OCI-LY7 (cell line): Measurements from ENCODE around the gene NFRKB. TPM values are rescaled to one million over a fixed set of nuclear protein-coding genes. Genes with fewer than 3 reads are reported as not detected.

Experiments used
- BruUV-seq: library from RNA; stranded (reverse); fragments of 400-500 nt; replicated peaks from 2 replicates; lab custom pipeline; 2021; lab: Mats Ljungman, UMichigan
- CTCF ChIA-PET: fragments of 300-600 bp; sonication (Branson Sonifier 250); formaldehyde crosslinking; loops from one replicate; lab custom pipeline; 2022; ENCODE audit warnings: antibody characterized with exemption; ENCODE audit not compliant: unreplicated experiment; lab: Charles Lee
- POLR2A ChIA-PET: fragments of 300-600 bp; sonication (Branson Sonifier 250); formaldehyde crosslinking; loops from one replicate; lab custom pipeline; 2022; ENCODE audit warnings: antibody characterized with exemption; lab: Charles Lee
- DNase-seq: peaks from one replicate; pipeline ENCODE4 v3.0.0-alpha.2; 2015; ENCODE audit warnings: low spot score
- H2AFZ ChIP-seq: fragments of 200-600 bp; sonication (generic), shearing (Covaris generic); 2 replicates; pipeline ENCODE4 v1.6.1; 2014; ENCODE audit warnings: mild to moderate bottlenecking, antibody characterized with exemption, low read length, moderate library complexity
- H3K27ac ChIP-seq: fragments of 200-600 bp; sonication (generic); 2 replicates; pipeline ENCODE4 v1.5.1; 2014; ENCODE audit warnings: mixed run types, low read depth, mild to moderate bottlenecking, moderate library complexity, low read length, inconsistent platforms; ENCODE audit not compliant: poor library complexity, severe bottlenecking
- H3K36me3 ChIP-seq: fragments of 200-600 bp; sonication (generic); 2 replicates; pipeline ENCODE4 v1.6.1; 2014; ENCODE audit warnings: mild to moderate bottlenecking, antibody characterized with exemption, low read length, moderate library complexity, mixed read lengths; ENCODE audit not compliant: insufficient read depth
- H3K4me1 ChIP-seq: fragments of 200-600 bp; sonication (generic); 2 replicates; pipeline ENCODE4 v1.5.1; 2014; ENCODE audit warnings: mild to moderate bottlenecking, low read length; ENCODE audit not compliant: insufficient read depth, poor library complexity, severe bottlenecking
- H3K4me2 ChIP-seq: fragments of 200-600 bp; sonication (generic); 2 replicates; pipeline ENCODE4 v1.6.1; 2014; ENCODE audit warnings: mild to moderate bottlenecking, low read length
- H3K4me3 ChIP-seq: fragments of 200-600 bp; sonication (generic); 2 replicates; pipeline ENCODE4 v1.5.1; 2014; ENCODE audit warnings: mild to moderate bottlenecking, low read depth, low read length; ENCODE audit not compliant: poor library complexity, severe bottlenecking
- H3K79me2 ChIP-seq: fragments of 200-600 bp; sonication (generic); 2 replicates; pipeline ENCODE4 v1.6.1; 2016; ENCODE audit warnings: low read depth, mild to moderate bottlenecking, low read length, moderate library complexity, mixed read lengths; ENCODE audit not compliant: insufficient read depth
- H3K9me2 ChIP-seq: fragments of 200-600 bp; sonication (generic); 2 replicates; pipeline ENCODE4 v1.6.1; 2016; ENCODE audit warnings: mild to moderate bottlenecking, low read length, mixed read lengths; ENCODE audit not compliant: insufficient read depth
- H3K9me3 ChIP-seq: fragments of 200-600 bp; sonication (generic); 2 replicates; pipeline ENCODE4 v1.6.1; 2014; ENCODE audit warnings: mild to moderate bottlenecking, mixed run types, low read length, mixed read lengths
- H4K20me1 ChIP-seq: fragments of 200-600 bp; sonication (generic); 2 replicates; pipeline ENCODE4 v1.6.1; 2014; ENCODE audit warnings: mild to moderate bottlenecking, antibody characterized with exemption, low read length, moderate library complexity, mixed read lengths; ENCODE audit not compliant: insufficient read depth
- EZH2phosphoT487 ChIP-seq: fragments of 200-600 bp; sonication (generic); IDR thresholded peaks from 2 replicates; pipeline ENCODE4 v1.6.1; 2018; ENCODE audit warnings: low read depth, borderline replicate concordance, mild to moderate bottlenecking, mixed run types, antibody characterized with exemption, low read length, moderate library complexity, mixed read lengths
- intact Hi-C: fragments of 100-400 bp; cut with micrococcal nuclease; formaldehyde crosslinking; loops from one replicate; pipeline ENCODE4 v1.10.0; 2022; ENCODE audit not compliant: unreplicated experiment
- total RNA-seq, 2 experiments: library from RNA; depleted of rRNA in 1 of 2; stranded (reverse); fragments of >200 nt in 1 of 2; shearing (Covaris generic) in 1 of 2; gene quantifications; 2 replicates each; pipeline ENCODE4 v1.2.3, GENCODE V29; 2014 to 2022
- TF ChIP-seq, protein P1 (sequence below): fragments of 200-600 bp; sonication (generic); conservative IDR thresholded peaks from 2 replicates; pipeline ENCODE4 v1.5.1; 2014; ENCODE audit warnings: mild to moderate bottlenecking, antibody characterized with exemption, low read length, moderate library complexity, mixed read lengths

The NFRKB gene
- total RNA-seq, 2 experiments from 2014 or later: 31.2 to 35.5 TPM

DNA sequence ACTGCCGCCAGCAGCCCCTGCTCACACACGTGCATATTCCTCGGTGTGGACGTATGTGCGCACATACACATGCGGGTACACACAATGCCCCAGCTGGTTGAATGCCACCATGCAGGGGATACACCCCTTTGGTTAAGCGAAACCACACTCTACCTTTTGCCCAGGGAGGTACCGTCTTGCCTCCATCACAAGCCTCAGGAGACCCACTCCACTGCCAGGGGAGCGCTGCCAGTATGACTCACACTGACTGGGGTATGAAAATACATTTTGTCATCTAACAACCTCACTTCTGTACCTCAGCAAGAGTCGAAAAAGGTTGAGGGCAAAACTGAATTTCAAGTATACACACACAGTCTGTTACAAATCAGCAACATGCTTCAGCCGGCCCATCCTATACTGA is 40.3 kb downstream of the NFRKB start:
- TF ChIP-seq, protein P1, sequence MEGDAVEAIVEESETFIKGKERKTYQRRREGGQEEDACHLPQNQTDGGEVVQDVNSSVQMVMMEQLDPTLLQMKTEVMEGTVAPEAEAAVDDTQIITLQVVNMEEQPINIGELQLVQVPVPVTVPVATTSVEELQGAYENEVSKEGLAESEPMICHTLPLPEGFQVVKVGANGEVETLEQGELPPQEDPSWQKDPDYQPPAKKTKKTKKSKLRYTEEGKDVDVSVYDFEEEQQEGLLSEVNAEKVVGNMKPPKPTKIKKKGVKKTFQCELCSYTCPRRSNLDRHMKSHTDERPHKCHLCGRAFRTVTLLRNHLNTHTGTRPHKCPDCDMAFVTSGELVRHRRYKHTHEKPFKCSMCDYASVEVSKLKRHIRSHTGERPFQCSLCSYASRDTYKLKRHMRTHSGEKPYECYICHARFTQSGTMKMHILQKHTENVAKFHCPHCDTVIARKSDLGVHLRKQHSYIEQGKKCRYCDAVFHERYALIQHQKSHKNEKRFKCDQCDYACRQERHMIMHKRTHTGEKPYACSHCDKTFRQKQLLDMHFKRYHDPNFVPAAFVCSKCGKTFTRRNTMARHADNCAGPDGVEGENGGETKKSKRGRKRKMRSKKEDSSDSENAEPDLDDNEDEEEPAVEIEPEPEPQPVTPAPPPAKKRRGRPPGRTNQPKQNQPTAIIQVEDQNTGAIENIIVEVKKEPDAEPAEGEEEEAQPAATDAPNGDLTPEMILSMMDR: no peak
- no peak for TF ChIP-seq EZH2phosphoT487
- H3K4me2 ChIP-seq: no peak overlapping the region
- CTCF ChIA-PET: no interaction called here
- no peak overlapping the region for H2AFZ ChIP-seq
- no peak overlapping the region for H3K27ac ChIP-seq
- H3K36me3 ChIP-seq: peaks cover 14% of the 10 kb centered on the region; the same call in 1 of the 2 replicates
- no TSS peak for BruUV-seq
- H3K9me3 ChIP-seq: no peaks in the 10 kb centered on the region
- H3K4me3 ChIP-seq: no peak overlapping the region
- H4K20me1 ChIP-seq: no peaks in the 10 kb centered on the region
- peaks cover 10% of the 10 kb centered on the region for H3K4me1 ChIP-seq
- no peaks in the 10 kb centered on the region for H3K9me2 ChIP-seq
- intact Hi-C loops: no loop called here
- POLR2A ChIA-PET: no interaction called here
- no peak for DNase-seq
- no peaks in the 10 kb centered on the region for H3K79me2 ChIP-seq

DNA sequence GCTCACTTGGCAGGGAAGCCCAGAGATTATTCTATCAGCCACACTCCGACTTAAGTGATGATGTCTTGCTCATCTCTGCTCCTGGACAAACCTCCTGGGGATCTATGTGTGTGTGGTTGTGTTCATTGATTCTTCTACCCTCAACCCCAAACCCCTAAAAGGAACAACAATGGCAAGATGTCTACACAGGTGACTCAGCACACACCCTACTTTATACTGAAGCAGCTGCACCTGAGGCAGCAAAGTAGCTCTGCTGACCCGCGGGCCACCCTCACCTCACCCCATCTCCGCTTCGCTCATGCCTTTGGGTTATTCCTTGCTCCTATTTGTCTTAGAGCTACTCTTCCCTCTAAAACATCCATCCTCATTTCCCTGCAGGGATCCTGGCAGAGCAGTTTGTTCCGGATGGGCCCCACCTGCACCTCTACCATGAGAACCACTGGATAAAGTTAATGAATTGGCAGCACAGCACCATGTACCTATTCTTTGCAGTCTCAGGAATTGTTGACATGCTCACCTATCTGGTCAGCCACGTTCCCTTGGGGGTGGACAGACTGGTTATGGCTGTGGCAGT is 41.1 kb downstream of the NFRKB start:
- Histone ChIP-seq H3K4me1 (peaks cover 10% of the 10 kb centered on the region), H3K4me2 (peak overlapping the region; percentile 10; the same call in 1 of the 2 replicates), H3K4me3 (no peak overlapping the region), H3K27ac (no peak overlapping the region), H3K9me2 (no peaks in the 10 kb centered on the region), H3K36me3 (peaks cover 8% of the 10 kb centered on the region; the same call in 1 of the 2 replicates), H3K79me2 (no peaks in the 10 kb centered on the region), H3K9me3 (no peaks in the 10 kb centered on the region), H2AFZ (no peak overlapping the region), H4K20me1 (no peaks in the 10 kb centered on the region)
- CTCF ChIA-PET: interaction anchor here (1.1 kb wide), 1 partner anchor 359 kb away, joined by 3 read pairs; no protein-coding TSS in a partner anchor
- TF ChIP-seq, protein P1: no peak
- TF ChIP-seq EZH2phosphoT487: no peak
- POLR2A ChIA-PET: no interaction called here
- no TSS peak for BruUV-seq
- intact Hi-C loops: no loop called here
- DNase-seq: no peak
